Astrocyte of the cerebellum (primary cell): ENCODE data around the gene URM1.

Experiments used
- DNase-seq: peaks from one replicate; pipeline ENCODE4 v3.0.0-alpha.2; 2011; ENCODE audit warnings: low read depth
- H3K4me3 ChIP-seq: 2 replicates; pipeline ENCODE4 v1.5.1; 2011; ENCODE audit warnings: mild to moderate bottlenecking, low read depth, low read length, moderate library complexity
- in situ Hi-C: cut with HindIII; loops from 2 replicates; pipeline ENCODE4 v1.10.0; 2017; ENCODE audit warnings: low sequenced_read_pairs
- TF ChIP-seq, protein P1 (sequence below): IDR thresholded peaks from 2 replicates; pipeline ENCODE4 v1.5.1; 2012; ENCODE audit warnings: low read length, low read depth, moderate library complexity, mild to moderate bottlenecking; ENCODE audit errors: missing control alignments

URM1 gene

DNA sequence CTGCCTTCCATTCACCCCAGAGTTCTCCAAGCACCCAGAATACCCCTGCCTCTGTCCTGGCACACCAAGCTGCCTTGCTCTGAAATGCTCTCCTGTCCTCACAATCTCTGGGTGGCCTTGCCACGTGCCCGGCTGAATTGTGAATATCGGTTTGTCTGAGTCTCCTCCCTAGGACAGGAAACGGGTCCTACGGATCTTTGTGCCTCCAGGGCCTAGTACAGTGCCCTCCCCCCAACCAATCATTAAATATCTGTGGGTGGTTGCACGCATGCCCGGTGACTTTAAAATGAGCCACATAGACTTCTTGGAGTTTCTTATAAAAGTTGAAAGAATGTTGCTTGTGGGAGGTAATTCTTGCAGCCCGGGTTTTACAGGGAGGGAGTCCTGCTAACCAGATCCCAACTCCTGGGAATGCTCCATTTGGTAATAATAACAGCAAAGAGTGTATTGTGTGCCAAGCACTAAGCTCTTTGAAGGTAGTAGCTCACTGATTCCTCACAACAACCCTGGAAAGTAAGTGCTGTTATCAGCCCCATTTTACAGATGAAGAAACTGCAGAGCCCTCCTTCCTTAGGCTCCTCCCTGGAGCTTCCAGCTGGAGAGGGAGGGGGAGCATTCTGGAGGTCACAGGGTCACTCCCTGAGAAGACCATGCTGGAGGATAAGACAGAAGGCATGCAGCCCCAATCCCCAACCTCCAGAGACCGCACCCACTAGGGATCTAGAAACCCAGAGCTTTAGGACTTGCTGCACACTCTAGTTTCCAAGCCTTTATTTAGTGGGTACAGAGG lies 23.4 kb downstream of the URM1 start:
- TF ChIP-seq, protein P1, sequence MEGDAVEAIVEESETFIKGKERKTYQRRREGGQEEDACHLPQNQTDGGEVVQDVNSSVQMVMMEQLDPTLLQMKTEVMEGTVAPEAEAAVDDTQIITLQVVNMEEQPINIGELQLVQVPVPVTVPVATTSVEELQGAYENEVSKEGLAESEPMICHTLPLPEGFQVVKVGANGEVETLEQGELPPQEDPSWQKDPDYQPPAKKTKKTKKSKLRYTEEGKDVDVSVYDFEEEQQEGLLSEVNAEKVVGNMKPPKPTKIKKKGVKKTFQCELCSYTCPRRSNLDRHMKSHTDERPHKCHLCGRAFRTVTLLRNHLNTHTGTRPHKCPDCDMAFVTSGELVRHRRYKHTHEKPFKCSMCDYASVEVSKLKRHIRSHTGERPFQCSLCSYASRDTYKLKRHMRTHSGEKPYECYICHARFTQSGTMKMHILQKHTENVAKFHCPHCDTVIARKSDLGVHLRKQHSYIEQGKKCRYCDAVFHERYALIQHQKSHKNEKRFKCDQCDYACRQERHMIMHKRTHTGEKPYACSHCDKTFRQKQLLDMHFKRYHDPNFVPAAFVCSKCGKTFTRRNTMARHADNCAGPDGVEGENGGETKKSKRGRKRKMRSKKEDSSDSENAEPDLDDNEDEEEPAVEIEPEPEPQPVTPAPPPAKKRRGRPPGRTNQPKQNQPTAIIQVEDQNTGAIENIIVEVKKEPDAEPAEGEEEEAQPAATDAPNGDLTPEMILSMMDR = no peak
- in situ Hi-C loops = no loop called here
- no peak for DNase-seq
- H3K4me3 ChIP-seq = no peak overlapping the region

DNA sequence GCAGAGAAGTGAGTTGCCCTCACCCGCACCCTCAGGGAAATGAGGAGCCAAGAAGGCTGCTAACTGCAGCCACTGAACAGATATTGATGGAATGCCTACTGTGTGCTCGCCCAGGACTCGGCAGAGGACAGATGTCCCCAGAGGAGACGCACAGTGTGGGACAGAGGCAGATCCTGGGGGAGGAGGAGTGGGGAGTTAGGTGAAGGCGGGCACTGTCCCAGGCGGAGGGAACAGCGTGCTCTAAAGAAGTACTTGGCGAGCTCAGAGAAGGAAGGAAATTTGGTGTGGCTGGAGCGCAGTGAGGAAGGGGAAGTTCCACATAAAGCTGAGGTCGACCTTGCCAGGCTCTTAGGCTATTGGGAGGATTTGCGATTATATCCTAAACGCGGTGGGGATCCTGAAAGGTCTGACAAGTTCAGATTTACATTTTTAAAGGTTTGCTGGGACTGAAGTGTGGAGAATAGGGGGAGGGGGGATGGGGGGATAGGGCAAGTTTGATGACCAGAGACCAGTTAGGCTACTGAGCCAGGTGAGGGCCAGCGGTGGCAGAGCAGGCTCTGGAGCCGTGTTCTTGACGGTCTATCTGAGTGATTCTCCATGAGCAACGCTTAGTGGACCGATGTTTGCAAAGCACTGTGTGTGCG lies 25.9 kb downstream of the URM1 start:
- no peak for DNase-seq
- TF ChIP-seq, protein P1 = no peak
- no peak overlapping the region for H3K4me3 ChIP-seq
- in situ Hi-C loops = no loop called here

DNA sequence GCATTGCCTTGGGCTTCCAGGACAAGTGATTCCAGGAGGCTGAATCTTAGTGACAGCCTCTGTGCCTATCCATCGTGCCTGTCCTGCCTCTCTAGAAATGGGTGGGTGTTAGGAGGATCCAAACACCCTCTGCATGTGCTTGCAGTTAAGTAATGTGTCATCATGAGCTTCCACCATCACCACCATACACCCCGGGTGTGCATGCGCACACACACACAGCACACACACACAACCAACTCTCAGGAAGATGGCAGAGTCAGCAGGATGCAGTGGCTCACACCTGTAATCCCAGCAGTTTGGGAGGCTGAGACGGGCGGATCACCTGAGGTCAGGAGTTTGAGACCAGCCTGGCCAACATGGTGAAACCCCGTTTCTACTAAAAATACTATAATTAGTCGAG lies 26.7 kb downstream of the URM1 start:
- TF ChIP-seq, protein P1 = no peak
- no peak overlapping the region for H3K4me3 ChIP-seq
- in situ Hi-C loops = no loop called here
- no peak for DNase-seq

DNA sequence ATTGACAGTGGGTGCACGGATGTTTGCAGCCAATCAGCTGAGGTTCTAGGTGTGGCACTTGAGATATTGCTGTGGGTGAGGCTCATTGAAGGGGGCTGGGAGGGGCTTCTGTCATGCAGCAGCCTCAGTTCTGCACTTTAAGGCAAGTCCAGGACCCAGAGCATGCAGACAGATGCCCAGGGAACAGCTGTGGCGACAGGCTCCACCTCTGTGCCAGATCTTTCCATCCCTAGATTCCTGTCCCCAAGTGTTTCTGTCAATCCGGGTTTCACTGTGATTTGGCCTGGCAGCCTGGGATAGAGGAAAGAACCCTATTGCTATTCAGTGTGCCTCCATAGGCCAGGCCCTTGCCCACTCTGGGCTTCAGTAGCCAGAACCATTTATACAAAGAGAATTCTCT lies 28.7 kb downstream of the URM1 start:
- TF ChIP-seq, protein P1 = no peak
- no peak overlapping the region for H3K4me3 ChIP-seq
- in situ Hi-C loops = no loop called here
- no peak for DNase-seq

DNA sequence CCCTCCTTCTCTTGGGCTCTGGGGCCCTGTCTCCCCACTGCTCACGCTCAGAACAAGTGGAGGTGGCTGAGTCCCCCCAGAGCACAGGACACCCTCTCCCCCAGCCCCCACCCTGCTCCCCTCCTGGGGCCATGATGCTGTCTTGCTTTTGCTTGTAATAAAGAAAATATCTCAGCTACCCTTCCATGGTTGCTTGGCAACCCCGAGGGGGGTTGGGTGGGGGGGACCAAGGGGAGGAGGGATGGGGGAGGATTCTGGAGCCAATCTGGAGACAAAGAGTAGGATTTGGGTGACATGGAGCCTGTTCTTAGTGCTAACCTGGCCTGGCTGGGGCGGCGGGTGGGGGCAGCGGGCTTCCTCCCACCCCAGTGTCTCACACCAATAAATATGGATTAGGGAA lies 33.4 kb downstream of the URM1 start:
- TF ChIP-seq, protein P1 = no peak
- DNase-seq = no peak
- in situ Hi-C loops = no loop called here
- H3K4me3 ChIP-seq = no peak overlapping the region

DNA sequence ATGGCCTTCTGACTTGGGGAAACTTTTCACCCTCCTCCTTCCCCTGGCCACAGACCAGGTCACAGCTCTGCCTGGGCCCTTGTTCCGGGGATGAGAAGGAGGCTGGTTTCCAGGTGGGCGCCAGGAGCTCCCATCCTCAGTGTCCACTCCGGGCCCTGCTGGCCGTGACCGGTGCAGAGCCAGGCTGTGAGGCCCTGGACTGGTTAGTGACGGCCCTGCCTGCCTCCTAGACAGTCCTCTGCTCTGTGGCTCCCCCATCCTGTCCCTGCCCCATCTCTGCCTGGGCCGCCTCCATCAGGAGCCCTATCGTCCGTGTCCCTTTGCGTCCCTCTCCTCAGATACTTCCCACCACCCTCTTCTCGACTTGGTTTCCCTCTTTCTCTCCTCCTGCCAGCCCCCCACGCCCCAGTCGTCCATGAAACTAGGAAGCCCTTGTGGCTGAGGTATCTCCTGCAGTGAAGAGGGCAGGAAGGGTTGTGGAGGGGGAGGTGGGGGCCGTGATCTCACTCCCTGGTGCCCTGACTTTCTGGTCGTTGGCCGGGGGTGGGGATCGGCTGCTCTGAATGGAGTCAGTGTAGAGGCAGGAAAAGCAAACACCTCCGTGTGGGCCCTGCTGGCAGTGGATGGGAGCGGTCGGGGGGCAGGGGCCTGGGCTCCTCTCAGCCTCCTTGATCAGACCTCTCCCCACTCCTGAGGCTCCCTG lies 34.1 kb downstream of the URM1 start:
- H3K4me3 ChIP-seq = no peak overlapping the region
- no peak for DNase-seq
- in situ Hi-C loops = no loop called here
- TF ChIP-seq, protein P1 = no peak
